GM19468 (cell line): Measurements from ENCODE around the gene SH3BP2.

Source experiments
- ATAC-seq: cut with Tn5 transposase; IDR thresholded peaks from one replicate; pipeline ENCODE4 v1.9.1; 2021; ENCODE audit warnings: mild to moderate bottlenecking, moderate library complexity, moderate number of reproducible peaks; ENCODE audit not compliant: unreplicated experiment; ENCODE audit errors: extremely low read depth

SH3BP2 gene, protein sequence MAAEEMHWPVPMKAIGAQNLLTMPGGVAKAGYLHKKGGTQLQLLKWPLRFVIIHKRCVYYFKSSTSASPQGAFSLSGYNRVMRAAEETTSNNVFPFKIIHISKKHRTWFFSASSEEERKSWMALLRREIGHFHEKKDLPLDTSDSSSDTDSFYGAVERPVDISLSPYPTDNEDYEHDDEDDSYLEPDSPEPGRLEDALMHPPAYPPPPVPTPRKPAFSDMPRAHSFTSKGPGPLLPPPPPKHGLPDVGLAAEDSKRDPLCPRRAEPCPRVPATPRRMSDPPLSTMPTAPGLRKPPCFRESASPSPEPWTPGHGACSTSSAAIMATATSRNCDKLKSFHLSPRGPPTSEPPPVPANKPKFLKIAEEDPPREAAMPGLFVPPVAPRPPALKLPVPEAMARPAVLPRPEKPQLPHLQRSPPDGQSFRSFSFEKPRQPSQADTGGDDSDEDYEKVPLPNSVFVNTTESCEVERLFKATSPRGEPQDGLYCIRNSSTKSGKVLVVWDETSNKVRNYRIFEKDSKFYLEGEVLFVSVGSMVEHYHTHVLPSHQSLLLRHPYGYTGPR

DNA sequence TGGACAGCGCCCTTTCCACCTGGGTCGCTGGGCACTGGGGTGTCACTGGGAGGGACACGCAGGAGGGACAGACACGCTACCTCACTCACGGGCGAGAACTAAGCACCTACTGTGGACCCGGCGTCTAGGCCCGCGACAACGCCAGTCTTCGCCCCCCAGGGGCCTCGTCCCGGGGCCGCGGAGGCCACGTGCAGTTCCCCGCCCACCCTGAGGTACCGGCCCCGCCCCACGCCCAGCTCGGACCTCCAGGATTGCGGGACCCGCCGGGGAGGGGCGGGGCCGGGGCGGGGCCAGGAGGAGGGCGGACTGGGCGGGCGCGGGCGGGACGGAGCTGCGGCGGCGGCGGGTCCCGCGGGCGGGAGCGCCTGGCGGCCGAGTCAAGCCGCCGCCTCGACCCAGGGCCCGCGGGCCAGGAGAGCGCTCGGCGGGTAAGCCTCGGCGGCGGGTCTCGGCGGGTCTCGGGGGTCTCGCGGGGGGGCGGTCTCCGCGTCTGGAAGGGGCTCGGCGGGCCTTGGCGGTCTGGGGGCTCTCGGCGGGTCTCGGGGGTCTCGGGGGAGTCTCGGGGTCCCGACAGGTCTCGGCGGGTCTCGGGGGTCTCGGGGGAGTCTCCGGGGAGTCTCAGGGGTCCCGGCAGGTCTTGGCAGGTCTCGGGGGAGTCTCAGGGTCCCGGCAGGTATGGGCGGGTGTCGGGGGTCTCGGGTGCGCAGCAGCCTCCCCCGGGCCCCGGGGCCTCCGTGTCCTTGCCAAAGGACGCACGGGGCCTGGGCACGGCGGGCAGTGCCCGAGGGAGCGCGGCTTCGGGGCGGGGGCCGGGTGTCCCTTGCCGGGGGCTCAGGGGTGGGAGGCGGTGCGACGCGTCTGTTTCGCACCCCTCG lies at the start of gene SH3BP2:
Gene SH3BP2, plus strand, starts transcription at position 375 of the 875 bp plus-strand sequence. CDS start 27,533 bp downstream, outside the sequence.
- ATAC-seq: no peak

DNA sequence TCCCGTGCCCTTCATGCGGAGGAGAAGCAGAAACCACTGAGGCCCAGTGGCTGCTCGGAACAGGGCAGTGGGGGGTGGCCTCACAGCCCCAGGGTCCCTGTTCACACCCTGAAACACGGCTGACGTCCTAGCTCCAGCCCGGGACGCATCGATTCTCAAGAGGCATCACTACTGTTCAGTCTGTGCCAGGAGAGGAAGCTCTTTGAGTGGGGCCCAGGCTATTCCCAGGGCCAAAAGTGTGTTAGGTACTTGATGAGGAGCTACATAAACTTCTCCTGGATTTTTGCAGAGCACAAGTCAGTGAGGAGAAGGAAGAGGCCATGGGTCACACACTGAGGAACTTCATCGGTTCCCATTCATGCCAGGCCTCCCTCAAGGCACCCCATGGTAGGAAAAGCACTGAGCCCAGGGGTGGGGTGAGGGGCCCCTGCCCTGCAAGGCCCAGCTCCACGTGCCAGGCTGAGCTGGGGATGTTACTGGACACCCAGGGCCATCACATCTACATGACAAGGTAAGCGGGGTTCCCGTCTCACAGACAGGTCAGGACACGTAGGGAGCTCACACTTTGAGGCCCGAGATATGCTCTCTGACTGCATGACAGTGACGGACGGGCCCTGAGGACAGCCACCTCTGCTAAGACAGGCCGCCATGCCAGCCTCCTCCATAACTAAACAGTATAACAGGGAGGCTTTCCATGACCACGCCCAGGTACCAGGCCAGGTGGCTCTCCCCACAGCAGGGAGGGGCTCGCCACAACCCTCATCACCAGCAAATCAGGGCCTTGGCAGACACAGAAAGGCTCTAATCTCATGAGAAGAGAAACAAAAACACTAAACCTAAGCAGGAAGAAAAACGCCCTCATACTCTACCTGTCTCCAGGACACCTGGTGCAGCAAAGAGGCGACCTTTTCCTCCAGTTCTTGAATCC lies 49.1 kb upstream of the SH3BP2 start:
- no peak for ATAC-seq

DNA sequence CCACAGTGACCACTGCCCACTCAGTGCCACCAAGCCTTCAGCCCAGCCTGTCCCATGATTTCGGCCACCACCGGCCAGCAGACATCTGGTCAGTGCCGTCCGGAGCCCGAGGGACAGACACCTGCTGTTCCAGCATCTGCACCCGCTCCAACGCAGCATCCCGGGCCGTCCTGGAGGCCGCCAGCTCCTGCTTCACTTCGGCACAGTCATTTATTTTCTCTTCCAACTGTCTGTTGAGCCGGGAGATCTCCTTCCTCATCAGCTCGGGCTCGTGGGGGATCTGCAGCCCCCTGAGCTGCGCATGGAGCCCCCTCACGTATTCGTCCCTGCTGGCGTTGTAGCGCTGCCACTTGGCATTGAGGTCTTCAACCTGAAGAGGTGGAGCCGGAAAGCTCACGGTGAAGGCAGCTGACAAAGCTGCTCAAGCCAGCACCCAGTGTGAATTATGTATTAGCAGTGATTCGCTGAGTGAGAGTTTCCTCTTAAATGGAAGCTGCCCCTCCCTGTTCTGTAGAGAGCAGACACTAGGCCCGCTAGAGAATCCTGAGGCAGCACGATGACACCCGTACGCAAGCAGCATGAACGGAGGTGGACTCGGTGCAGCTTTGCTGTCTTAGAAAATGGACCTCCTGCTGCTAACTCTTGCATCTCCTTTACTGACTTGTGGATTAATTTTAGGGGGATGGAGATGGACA lies 48.2 kb upstream of the SH3BP2 start:
- no peak for ATAC-seq

DNA sequence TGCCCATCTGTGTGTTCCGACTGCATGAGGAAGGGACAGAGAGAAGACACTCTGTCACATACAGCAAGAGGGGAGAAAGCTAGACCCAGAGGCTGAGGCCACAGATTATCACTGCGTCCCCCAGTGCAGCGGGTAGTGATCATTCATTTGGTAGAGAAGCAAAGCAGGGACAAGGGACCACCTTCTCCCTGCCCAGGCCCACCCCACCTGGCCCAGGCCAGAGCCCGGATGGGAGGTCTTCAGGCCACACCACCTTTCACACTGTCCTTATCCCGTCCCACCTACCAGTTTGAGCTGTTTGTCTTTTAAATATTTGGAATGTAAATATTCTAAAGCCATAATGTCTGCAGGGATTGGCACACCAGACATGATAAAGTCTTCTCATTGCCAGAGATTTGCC lies 47.4 kb upstream of the SH3BP2 start:
- no peak for ATAC-seq

DNA sequence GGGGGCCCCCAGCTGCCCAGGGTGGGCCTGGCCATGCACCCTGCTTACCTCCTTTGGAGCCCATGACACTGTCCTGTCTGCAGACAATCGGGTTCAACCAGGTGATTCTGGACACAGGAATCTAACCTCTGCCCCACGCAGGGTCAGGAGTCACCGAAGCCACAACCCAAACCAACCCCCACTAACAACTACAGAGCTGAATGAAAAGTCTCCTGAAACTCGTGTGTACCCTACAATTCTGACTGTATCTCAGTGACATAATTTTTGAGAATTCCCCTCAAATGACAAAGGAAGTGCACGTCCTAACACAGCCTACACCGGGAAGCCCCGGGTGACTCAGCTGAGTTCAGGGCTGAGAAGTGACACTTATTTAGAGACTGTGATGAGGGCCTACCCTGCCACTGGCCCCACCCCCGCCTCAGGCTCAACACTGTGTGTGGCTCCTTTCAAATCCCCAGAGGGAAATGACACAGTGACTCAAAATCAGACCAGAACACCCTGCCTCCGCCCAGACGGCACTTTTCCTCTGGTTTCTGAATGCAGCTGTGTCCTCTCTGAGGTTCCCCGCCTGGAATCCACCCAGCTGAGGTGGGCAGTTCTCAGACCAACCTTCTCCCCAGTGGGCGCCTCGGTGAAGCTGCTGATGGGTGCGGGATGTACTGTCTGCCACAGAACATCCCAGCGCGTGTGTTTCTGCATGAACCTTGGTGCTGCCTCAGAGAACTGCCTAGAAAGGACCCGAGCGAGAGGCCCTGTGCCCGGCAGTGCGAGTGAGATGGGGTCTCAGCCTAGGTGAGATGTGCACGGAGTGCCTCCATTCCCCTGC lies 46.7 kb upstream of the SH3BP2 start:
- peak; percentile 62 for ATAC-seq

DNA sequence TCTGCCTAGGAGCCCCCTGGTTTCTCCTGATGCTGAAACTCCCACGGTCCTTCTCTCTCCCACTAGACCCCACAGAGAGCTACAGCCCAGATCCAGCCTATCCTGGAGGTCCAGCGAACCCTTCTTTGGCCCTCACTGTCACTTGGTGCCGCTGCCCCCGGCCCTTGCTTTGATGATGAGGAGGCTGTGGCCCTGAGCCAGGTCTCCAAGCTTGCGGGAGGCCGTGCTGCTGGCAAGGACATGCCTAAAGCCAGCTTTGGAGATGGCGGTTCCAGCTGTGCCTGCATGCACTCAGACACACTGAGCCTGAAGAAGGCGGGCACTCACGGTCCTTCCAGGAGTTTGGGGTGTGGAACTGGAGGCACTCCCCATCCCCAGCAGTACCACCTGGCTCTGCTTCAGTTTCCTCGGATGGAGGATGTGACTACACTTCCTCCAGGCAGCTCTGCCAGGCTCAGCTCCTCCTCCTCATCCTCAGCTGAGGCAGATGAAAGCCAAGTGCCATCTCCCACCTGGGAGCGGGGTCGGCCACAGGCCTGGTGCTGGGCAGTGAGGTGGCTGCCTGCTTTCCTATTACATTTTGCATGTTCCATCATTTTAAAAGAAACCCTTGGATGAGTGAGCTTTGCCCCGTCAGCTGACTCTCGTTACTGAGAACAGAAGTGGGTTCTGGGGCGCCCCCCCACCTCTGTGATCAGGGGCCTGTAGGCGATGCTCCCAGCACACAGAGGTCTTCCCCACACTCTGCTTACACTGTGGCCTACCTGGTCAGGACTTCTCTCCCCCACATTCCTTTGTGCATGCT lies 45.8 kb upstream of the SH3BP2 start:
- no peak for ATAC-seq

DNA sequence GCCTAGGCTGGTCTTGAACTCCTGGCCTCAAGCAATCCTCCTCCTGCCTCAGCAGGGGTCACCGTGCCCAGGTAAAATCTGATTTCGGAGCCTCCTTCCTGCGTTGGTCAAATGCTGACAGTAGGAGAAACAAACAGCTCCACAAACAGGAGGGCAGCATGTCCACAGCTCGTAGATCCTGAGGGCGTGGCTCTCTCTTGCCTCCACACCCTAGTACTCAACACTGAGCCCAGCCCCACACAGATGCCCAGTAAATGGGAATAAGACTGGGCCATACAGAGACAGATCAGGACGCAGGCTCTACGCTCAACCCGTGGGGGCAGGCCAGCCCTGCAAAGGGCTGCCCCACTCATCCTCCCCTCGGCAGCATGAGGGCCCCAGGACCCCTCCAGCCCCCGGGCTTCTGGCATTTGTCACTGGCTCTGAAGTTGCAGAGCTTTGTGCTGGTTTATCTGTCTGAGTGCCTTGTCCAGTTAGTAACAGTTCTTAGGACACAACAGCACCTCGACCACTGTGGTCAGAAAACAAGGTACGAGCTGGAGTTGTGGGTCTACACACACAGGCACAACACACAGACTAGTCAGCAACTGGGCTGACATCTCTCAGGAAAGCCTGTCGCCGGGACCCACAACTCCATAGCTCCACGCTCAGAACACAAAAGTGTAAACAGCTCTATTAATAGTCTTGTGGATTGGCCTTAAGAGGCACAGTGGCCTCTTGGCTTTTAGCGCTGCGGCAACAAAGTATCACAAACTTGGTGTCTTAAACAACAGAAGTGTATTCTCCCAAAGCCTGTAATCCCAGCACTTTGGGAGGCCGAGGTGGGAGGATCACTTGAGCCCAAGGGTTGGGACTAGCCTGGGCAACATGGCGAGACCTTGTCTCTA lies 41.9 kb upstream of the SH3BP2 start:
- ATAC-seq: no peak

DNA sequence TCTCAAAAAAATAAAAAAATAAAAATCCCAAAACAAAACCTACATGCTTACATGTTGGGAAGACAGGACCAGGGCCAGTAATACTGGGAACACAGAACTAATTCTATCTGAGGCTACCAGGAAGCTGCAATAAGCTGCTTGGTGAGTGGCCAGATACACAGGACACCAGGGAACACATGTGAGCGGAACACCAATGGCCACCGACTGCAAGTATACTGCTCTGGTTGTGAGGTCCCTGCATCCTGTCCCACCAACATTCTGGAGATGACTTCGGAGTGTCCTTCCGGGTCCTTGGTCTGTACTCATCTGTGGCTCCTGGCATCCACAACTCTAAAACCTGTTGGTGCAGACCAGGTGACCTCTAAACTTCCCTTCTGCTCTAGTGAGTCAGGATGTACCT lies 39.4 kb upstream of the SH3BP2 start:
- no peak for ATAC-seq

DNA sequence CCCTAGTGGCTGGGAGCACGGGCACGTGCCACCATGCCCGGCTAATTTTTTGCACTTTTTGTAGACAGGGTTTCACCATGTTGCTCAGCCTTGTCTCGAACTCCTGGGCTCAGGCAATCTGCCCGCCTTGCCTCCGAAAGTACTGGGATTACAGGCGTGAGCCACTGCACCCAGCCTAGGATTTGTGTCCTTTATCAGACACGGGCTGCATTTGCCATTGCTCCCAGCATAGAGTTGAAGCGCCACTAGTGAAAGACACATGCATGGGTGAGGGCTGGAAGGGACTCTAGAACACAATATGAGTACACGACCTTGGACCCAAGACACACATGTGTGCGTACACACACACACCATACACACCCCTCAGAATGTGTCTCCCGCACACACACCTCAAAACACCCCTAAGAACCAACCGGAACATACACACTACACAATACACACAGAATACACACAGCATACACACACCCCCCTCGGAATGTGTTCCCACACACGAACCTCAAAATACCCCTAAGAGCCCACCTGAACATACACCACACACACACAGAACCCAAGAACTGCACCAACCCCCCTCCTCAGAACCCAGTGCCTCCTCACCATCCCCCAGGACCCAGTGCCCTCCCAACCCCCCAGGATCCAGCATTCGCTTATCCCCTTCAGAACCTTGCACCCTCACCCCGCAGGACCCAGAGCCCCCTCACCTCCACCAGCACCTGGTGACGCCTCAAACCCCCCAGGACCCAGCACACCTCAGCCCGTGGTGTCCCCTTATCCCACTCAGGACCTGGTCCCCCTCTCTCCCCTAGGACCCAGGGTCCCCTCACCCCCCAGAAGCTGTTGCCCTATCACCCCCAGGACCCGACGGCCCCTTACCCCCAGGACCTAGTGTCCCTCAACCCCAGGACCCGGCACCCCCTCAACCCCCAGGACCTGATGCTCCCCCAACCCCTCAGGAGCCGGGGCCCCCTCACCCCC lies 37.8 kb upstream of the SH3BP2 start:
- no peak for ATAC-seq

DNA sequence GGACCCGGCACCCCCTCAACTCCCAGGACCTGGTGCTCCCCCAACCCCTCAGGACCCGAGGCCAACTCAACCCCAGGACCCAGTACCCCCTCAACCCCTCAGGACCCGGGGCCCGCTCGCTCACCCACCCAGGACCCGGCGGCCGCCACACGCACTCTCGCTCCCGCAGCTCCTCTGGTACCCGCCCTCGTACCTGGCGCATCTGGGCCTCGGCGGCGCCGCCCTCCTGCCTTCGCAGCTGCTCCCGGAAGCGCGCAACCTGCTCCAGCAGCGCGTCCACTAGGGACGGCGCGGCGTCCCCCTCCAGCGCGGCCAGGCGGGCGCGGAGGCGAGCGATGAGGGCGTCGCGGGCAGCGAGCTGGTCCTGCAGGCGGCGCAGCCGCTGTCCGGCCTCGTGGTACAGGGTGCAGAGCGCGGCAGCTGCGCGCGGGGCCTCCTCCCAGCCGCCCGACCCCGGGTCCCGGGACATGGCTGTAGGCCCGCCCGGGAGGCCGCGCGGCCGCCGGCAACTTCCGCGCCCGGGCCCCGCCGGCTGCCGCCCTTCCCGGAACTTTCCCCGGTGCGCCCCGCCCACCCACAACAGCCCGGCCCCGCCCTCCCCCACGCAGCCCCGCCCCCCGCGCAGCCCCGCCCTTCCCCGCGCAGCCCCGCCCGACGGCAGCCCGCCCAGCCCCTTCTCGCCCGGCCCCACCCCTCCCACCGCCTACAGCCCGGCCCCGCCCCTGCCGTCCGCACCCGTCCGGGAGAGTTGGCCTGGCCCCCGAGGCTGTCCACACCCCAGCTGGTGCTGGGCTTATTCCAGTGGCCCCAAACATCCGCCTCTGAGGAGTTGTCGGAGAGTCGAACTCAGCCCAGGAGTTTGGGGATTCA lies 36.8 kb upstream of the SH3BP2 start, which contains the start of gene TNIP2:
Gene TNIP2, minus strand, starts transcription at position 516 of the 870 bp plus-strand sequence. Its CDS starts 47 bp downstream, at position 469.
- no peak for ATAC-seq

DNA sequence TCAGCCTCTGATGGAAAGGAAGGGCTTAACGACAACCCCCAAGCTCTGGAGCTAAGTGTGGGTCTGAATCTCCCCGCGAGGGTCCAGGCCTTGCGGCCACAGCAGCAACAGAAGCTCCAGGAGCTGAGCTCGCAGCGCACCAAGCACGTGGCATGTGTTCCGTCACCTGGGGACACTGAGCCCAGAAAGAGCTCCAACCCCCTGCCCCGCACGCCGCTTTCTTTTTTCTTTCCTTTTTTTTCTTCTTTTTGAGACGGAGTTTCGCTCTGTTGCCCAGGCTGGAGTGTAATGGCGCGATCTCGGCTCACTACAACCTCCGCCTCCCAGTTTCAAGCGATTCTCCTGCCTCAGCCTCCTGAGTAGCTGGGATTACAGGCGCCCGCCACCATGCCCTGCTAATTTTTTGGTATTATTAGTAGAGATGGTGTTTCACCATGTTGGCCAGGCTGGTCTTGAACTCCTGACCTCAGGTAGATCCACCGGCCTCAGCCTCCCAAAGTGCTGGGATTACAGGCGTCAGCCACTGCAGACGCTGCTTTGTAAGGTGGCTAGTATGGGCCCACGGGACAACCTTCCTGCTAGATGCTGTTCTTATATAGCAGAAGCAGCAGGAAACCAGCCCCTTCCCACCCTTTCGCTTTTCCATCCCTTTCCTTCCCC lies 36.1 kb upstream of the SH3BP2 start:
- no peak for ATAC-seq

DNA sequence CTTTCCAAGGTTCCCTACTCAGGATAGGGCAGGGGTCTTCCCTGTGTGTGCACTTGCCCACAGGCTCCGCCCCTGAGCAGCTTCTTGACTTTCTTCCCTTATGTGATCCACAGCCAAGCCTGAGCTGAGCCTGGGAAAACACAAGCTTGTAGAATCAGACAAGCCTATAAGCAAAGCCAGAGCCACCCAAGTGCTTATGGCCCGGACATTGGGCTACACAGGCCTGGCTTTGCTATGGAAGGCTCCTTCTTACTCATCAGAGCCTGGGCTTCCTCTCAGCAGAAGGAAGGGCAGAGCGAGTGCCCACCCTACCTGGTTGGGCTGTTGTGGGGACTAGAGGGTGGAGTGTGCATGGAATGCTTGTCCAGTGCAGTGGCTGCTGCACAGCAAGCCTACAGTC lies 35.5 kb upstream of the SH3BP2 start:
- ATAC-seq: no peak

DNA sequence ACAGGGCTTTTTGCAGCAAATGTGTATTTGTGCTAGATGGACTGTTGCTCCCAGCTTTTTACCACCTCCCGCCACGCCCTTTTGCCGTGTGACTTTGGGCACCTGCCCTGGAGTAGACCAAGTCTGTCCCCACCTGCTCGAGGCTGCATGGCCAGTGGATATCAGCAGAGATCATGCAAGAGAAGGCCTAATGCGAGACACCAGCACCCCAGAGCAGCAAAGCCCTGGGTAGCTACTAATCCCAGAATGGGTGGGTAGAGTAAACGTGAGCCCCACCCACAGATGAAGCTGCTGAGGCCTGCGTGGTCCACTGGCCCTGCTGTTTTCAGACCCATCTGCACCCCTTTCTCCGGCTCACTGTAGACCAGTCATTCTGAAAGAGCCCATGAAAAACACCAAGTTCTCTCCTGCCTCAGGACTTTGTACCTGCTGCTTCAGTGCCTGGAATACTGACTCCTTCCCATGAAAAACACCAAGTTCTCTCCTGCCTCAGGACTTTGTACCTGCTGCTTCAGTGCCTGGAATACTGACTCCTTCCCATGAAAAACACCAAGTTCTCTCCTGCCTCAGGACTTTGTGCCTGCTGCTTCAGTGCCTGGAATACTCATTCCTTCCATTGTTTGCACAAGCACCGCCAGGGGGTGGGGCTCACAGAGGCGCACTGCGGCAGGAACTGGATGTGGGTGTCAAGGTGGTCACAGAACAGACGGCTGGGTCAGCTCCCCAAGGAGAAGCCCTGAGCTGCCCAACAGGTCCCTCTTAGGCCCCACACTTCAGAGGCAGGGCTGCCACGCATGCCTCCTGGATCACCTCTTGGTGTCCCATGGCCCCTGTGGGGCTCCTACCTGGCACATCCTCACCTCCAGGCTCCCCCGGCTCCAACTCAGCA lies 31.6 kb upstream of the SH3BP2 start:
- ATAC-seq: no peak
